ENCODE data around the gene PRRC2B. TPM values are rescaled to one million over a fixed set of nuclear protein-coding genes. Genes with fewer than 3 reads are reported as not detected.

PRRC2B gene
- total RNA-seq, 1 donor from 2014 or later: 112 TPM

DNA sequence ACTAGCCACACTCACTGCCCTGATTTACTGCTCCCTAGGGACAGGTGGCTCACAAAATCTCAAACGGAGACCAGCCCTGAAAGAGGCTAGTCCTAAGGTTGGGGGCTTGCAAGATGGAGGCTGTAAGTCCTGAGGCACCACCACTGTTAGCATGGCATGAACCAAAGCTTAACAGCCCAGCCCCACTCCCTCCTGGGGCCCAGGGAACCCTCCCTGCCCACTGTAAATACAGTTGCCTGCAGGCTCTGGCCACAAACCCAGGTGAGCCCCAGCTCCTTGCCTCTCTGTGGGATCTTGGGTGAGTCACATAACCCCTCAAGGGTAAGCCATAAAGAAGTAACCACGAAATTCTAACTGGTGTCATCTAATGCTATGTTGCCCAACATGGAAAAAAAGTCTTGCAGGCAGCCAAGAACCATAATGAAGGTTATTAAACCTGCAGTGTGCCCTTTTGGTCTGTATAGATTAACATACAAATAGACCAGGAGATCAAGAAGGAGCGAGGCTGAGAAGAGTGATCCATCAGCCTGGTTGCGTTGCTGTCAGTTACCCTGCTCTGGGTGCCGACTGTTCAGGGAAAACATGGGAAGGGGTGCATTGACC lies 107.2 kb downstream of the PRRC2B start:
- DNase-seq (ENCODE audit: low read depth): no peak
- TF ChIP-seq, protein P1, sequence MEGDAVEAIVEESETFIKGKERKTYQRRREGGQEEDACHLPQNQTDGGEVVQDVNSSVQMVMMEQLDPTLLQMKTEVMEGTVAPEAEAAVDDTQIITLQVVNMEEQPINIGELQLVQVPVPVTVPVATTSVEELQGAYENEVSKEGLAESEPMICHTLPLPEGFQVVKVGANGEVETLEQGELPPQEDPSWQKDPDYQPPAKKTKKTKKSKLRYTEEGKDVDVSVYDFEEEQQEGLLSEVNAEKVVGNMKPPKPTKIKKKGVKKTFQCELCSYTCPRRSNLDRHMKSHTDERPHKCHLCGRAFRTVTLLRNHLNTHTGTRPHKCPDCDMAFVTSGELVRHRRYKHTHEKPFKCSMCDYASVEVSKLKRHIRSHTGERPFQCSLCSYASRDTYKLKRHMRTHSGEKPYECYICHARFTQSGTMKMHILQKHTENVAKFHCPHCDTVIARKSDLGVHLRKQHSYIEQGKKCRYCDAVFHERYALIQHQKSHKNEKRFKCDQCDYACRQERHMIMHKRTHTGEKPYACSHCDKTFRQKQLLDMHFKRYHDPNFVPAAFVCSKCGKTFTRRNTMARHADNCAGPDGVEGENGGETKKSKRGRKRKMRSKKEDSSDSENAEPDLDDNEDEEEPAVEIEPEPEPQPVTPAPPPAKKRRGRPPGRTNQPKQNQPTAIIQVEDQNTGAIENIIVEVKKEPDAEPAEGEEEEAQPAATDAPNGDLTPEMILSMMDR (conservative IDR thresholded peaks at IDR 0.05; ENCODE audit: low read depth, low read length): no peak
- H3K4me3 ChIP-seq (ENCODE audit: low read depth, low read length): no peak overlapping the region

DNA sequence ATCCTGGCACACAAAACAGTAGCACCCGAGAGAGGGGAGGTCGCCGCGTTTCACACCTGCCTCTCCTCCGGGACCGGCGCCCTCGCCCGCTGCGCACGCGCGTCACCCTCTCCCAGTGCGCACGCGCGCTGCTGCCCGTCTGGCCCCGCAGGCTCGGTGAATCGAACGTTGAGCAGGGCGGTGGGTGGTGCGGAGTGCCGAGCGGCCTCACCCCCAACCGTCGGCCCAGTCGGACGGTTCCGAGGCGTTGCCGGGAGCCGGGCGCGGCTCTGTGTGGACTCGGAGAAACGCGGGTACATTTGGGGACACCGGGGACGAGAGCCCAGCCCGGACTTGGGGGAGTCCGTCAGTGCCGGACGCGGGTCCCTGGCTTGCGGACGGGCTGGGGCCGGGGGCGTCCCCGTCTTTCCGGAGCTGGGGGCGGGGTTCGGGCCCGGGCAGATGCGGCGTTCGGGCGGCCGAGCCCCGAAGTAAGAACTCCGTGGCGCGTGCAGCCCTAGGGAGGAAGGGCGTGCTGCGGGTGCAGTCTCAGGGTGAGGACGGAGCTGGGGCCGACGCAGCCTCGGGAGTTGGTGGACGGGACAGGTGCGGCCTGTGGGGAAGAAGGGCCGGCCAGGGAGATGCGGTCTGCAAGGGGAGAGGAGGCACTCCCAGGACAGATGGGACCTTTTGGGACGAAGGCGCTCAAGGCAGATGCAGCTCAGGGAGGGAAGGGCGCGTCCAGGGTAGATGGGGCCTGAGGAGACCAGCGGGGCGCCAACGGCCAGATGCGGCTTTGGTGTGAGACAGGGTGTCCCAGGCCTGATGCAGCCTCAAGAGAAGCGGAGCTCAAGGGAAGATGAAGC lies 109.1 kb downstream of the PRRC2B start, which contains the start of gene POMT1:
POMT1 (plus strand) TSS at position 138 of the 845 bp plus-strand sequence. CDS start 1,301 bp downstream, outside the sequence.
- TF ChIP-seq, protein P1 (conservative IDR thresholded peaks at IDR 0.05; ENCODE audit: low read depth, low read length): no peak
- no peak for DNase-seq (ENCODE audit: low read depth)
- peak within 1 kb of the TSS; percentile 94 for H3K4me3 ChIP-seq (ENCODE audit: low read depth, low read length)

DNA sequence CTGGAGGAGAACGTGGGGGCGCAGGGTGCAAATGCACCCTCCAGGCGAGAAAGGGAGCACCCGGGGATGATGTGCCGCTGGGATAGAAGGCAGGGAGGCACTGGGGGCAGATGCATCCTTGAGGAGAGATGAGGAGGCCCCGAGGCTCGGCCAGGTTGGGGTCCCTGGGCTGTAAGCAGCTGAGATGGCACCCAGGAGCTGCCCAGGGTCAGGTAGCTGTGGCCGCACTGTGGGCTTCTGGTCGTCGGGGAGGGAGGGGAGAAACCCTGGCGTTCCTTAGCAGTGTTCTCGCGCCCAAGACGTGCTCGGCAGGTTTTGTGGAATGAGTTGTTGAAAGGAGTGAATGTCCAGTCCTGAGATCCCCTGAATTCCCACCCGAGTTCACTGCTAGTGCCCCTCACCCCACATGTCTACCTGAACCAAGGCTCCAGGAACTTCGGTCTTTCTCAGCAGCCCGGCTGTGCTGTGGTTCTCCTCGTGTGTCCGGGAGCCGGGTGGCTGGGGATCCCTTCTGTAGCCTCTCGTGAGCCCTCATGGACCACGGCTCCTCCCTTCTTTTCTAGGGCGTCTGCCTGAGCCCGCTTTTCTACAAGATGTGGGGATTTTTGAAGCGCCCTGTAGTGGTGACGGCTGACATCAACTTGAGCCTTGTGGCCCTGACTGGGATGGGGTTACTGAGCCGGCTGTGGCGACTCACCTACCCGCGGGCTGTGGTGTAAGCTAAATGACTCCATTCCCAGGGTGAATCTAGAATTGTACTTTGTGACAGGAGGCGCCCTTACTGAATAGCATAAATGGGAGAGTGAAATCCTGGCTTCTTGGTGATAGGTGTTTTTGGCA lies 110.0 kb downstream of the PRRC2B start:
- TF ChIP-seq, protein P1 (conservative IDR thresholded peaks at IDR 0.05; ENCODE audit: low read depth, low read length): peak; percentile 7
- H3K4me3 ChIP-seq (ENCODE audit: low read depth, low read length): peak overlapping the region; percentile 94
- DNase-seq (ENCODE audit: low read depth): no peak

DNA sequence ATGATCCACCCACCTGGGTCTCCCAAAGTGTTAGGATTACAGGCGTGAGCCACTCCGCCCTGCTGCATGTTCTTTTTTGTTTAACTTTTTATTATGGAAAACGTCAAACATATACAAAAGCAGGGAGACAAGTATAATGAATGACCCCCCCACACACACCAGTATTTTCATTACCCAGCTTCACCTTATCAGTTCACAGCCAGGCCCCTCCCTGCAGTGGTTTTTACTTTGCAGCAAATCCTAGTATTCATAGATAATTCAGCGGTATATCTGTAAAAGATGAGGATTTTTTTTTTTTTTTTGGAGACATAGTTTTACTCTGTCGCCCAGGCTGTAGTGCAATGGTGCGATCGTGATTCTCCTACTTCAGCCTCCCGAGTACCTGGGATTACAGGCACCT lies 111.1 kb downstream of the PRRC2B start:
- TF ChIP-seq, protein P1 (conservative IDR thresholded peaks at IDR 0.05; ENCODE audit: low read depth, low read length): no peak
- no peak overlapping the region for H3K4me3 ChIP-seq (ENCODE audit: low read depth, low read length)
- DNase-seq (ENCODE audit: low read depth): no peak

DNA sequence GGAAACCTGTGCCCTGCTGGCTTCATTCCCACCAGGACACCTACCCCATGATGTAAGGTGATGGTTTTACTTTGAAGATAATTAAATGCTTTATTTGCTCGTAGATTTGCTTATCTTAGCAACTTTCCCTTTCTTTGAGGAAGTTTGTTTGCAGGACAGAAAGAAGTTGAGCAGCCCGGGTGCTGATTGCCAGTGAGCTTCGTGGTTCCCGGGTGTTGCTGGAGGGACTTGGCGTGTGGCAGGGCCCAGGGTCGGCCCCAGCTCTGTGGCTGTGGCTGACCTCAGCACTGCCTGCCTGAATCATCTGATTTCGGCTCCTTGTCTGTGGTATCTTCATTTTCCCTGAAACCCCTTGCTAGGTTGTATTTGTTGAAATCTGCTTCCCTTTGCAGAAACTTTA lies 117.5 kb downstream of the PRRC2B start:
- H3K4me3 ChIP-seq (ENCODE audit: low read depth, low read length): no peak overlapping the region
- no peak for DNase-seq (ENCODE audit: low read depth)
- TF ChIP-seq, protein P1 (conservative IDR thresholded peaks at IDR 0.05; ENCODE audit: low read depth, low read length): no peak

DNA sequence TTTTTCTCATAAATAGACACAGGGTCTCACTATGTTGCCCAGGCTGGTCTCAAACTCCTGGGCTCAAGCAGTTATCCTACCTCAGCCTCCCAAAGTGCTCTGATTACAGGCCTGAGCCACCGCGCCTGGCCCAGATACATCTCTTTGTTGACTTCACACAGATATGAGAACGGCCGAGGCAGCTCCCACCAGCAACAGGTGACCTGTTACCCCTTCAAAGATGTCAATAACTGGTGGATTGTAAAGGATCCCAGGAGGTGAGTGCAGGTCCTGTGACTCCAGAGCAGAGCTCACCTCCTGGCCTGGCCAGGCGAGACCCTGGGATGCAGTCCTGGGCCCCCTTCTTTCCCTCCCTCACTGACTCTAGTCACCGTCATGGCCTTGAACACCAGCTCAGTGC lies 118.0 kb downstream of the PRRC2B start:
- H3K4me3 ChIP-seq (ENCODE audit: low read depth, low read length): no peak overlapping the region
- no peak for DNase-seq (ENCODE audit: low read depth)
- TF ChIP-seq, protein P1 (conservative IDR thresholded peaks at IDR 0.05; ENCODE audit: low read depth, low read length): no peak

Data from epithelial cell of proximal tubule (primary cell).